GM12891 (cell line): Measurements from ENCODE around the gene OR5AN1.
"Not testable (repeated sequence)": the region's sequence is repeated elsewhere in the genome, so short reads cannot be mapped to it uniquely, and the experiment has no call there.

ENCODE experiments used
- DNase-seq: peaks from one replicate; pipeline ENCODE4 v3.0.0; 2011; ENCODE audit warnings: low spot score; ENCODE audit not compliant: insufficient read length
- FAIRE-seq: peaks from 2 replicates; lab custom pipeline; 2011; peaks lifted over from hg19 to GRCh38; lab: Jason Lieb, UNC
- PAX5 ChIP-seq: IDR thresholded peaks from 2 replicates; pipeline ENCODE4 v1.6.1; 2011; ENCODE audit warnings: low read length, moderate library complexity, mild to moderate bottlenecking; ENCODE audit not compliant: insufficient read depth, severe bottlenecking
- POLR2A ChIP-seq: IDR thresholded peaks from 2 replicates; pipeline ENCODE4 v1.6.1; 2011; ENCODE audit warnings: low read depth, low read length, control low read depth
- POLR2AphosphoS5 ChIP-seq: IDR thresholded peaks from 2 replicates; pipeline ENCODE4 v1.6.1; 2011; ENCODE audit warnings: low read depth, low read length, control low read depth
- POU2F2 ChIP-seq: IDR thresholded peaks from 2 replicates; pipeline ENCODE4 v1.6.1; 2011; ENCODE audit warnings: low read depth, mild to moderate bottlenecking, control low read depth, low read length, moderate library complexity
- SPI1 ChIP-seq: IDR thresholded peaks from 2 replicates; pipeline ENCODE4 v1.6.1; 2011; ENCODE audit warnings: low read depth, low read length, control low read depth
- TAF1 ChIP-seq: IDR thresholded peaks from 2 replicates; pipeline ENCODE4 v1.6.1; 2011; ENCODE audit warnings: low read depth, low read length, control low read depth

Gene OR5AN1

DNA sequence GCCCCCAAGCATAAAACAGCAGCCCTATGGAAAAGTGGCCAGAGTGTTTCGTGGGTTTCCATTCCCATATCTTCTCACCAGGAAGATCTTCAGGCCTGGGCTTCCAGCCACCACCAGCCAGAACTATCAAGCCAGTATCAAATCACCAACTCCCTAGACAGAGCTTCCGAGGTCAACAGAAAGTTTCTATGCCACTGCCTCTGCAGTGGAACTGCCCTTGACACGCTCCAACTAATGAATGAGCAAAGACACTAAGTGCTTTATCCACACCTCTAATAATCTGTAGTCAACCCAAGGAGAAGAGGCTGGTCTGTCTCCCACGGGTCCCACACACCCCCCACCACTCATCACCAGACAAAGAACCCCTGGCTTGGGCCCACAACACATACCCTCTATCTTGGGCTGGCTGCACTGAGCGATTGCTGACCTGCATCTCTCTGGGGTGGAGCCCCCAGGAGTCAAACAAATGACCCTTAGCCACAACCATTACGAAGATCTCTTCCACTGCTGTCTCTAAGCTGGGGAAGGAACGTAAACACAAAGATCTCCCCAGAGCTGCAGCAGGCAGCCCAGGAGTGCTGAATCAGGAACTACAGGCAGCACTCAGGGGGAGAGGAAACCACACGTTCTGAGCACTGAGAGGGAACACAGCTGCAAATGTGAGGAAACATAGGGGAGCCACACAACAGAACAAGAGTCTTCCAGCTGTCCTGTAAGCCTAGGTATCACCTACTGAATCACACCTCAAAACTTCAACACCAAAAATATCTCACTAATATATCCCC, 9.7 kb downstream of the OR5AN1 start:
- DNase-seq (no peak), FAIRE-seq (no peak)
- no peak for TF ChIP-seq SPI1
- TF ChIP-seq TAF1 = no peak
- no peak for TF ChIP-seq POLR2A
- TF ChIP-seq POU2F2 = no peak
- TF ChIP-seq PAX5 = no peak
- no peak for TF ChIP-seq POLR2AphosphoS5

DNA sequence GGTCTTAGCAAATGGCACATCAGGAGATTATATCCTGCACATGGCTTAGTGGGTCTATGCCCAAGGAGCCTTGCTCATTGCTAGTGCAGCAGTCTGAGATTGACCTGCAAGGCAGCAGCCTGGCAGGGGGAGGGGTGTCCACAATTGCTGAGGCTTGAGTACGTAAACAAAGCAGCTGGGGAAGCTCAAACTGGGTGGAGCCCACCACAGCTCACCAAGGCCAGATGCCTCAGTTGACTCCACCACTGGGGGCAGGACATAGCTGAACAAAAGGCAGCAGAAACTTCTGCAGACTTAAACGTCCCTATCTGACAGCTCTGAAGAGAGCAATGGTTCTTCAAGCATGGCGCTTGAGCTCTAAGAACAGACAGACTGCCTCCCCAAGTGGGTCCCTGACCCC, 13.6 kb downstream of the OR5AN1 start:
- DNase-seq, FAIRE-seq: not testable (repeated sequence)

DNA sequence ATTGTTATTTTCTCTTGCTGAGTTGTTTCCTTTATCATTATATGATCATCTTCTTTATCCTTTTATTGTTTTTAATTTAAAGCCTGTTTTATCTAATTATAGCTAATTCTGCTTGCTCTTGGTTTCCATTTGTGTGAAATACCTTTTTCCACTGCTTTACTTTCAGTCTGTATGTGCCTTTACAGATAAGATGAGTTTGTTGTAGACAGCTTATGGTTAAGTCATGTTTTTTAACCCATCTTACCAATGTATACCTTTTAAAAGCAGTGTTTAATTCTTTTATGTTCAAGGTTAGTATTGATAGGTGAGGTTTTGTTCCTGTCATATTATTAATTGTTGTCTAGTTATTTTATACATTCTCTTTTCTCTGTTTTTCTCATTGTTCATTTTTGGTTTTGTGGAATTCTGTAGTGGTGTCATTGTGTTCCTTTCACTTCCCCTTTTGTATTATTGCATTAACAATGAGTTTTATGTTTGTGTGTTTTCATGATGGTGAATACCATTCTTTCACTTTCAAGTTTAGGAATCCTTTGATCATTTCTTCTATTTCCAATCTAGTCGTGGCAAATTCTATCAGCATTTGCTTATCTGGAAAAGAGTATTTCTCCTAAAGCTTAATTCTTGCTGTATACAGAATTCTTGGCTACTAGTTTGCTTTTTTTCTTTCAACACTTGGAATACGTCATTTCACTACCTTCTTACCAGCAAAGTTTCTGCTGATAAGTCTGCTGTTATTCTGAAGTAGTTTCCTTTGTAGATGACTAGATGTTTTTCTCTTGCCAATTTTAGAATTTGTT, 21.8 kb downstream of the OR5AN1 start:
- peak; percentile 97 for TF ChIP-seq SPI1
- TF ChIP-seq TAF1 = no peak
- peak; percentile 71 for FAIRE-seq
- no peak for DNase-seq

DNA sequence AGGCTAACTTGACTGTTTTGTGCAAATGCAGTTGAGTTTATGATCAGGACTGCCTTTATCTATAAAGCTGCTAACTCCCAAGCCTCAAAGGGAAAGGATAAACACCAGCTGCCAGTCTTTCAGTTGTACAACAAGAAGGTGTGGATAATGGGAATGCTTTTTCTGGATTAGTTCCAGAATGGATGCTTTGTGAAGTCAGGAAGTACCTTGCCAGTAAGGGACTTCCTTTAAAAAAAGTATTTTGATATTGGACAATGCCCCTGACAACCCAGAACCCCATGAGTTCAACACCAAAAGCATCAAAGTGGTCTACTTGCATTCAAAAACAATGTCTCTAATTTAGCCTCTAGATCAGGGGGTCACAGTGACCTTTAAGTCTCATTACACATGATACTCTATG, 35.5 kb downstream of the OR5AN1 start:
- no peak for FAIRE-seq
- no peak for DNase-seq
- no peak for TF ChIP-seq POLR2A
- TF ChIP-seq SPI1 = no peak
- no peak for TF ChIP-seq POLR2AphosphoS5
- TF ChIP-seq PAX5 = no peak
- no peak for TF ChIP-seq TAF1
- TF ChIP-seq POU2F2 = no peak

DNA sequence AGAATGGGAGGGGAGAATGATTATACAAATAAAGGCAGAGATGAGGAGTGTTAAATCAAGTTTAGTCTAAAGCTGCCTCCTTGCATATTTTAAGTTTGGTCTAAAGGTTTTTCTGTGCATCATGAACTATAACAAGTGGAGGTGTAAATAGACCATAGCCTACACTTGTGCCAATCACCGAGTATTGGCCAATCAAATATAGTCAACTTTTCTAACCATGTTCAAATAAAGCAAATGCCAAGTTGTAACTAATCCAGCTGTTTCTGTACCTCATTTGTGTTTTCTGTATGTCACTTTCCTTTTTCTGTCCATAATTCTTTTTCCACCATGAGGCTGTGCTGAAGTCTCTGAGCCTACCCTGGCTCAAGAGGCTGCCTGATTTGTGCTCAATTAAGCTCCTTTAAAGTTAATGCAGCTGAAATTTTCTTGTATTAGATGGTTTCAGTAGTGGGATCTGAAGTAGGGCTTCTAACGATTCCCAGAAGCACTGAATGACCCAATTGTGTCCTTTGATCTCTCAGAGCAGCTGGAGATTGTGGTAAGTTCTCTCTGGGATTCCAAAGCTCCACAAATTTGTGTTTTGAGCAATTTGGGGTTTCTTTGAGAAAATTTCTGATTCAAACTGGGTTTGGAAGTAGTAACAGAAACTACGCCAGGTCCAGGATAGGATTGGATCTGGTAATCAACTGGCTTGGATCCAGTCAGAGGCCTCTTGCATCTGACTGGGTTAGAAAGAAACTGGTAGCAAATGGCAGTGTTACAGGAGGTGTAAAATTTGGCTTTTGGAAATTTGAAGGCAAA, 42.0 kb downstream of the OR5AN1 start:
- DNase-seq = no peak
- FAIRE-seq = no peak
- TF ChIP-seq PAX5 = no peak

DNA sequence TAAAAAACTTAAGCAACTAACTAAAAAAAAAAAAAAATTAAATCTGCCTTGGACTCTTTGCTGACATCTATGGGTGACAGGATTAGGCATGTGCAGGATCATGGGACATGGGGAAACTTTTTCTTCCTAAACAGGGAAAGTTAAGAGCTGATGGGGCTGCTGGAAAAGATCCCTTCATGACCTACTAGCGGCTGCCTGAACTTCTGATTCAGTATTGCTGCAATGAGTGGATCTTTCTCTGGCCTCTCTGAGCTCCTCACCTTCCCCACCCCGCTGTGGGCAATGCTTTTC, 42.5 kb downstream of the OR5AN1 start:
- no peak for TF ChIP-seq TAF1
- no peak for TF ChIP-seq POLR2A
- no peak for TF ChIP-seq POLR2AphosphoS5
- TF ChIP-seq PAX5 = no peak
- TF ChIP-seq SPI1 = no peak
- TF ChIP-seq POU2F2 = no peak
- DNase-seq (no peak), FAIRE-seq (no peak)

DNA sequence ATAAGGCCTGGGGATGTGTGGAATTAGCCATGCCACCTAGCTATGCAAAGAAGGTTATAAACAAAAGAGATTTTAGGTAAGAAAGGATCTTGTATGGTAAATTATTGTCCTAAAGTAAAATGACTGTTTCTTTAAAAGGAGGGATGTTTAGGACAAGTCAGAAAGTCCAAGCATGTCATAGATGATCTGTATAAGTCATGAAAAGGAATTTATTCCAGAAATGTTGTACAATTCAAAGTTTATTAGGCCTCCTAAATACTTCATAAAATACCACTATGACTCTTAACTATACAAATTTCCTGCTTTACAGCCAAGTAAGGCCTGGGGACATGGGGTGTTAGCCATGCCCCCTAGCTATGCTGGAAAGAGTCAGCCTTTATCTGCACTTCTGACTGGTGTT, 44.9 kb downstream of the OR5AN1 start:
- TF ChIP-seq SPI1 (no peak), PAX5 (no peak), POLR2A (no peak), POU2F2 (no peak), TAF1 (no peak), POLR2AphosphoS5 (no peak)
- DNase-seq = no peak
- no peak for FAIRE-seq

DNA sequence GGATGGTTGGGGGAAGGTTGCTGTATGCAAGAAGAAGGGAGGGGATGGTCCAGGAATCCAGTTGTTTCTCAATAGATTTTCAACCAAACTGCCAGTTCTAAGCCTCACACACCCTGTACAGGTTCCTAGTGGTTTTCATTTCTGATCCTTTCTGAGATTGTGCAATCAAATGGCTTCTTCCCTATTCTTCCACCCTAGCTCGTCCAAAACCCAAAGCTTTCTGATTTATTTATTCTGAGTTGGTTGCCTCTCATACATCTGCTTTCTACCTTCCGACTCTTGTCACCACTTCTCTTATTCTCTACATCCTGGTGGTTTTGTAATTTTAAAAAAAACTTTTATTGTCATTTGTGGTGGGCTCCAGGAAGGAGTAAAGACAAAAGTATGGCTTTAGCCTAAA, 55.0 kb downstream of the OR5AN1 start:
- FAIRE-seq = no peak
- TF ChIP-seq TAF1 = no peak
- no peak for TF ChIP-seq PAX5
- no peak for TF ChIP-seq POU2F2
- no peak for TF ChIP-seq POLR2A
- no peak for TF ChIP-seq SPI1
- TF ChIP-seq POLR2AphosphoS5 = no peak
- no peak for DNase-seq

DNA sequence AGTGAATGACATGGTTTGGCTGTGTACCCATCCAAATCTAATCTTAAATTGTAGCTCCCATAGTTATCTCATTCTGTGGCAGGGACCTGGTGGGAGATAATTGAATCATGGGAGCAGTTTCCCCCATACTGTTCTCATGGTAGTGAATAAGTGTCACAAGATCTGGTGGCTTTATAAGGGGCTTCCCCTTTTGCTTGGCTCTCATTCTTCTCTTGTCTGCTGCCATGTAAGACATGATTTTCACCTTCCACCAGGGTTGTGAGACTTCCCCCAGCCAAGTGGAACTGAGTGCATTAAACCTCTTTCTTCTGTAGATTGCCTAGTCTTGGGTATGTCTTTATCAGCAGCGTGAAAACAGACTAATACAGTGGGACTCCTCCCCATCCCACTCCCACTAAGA, 56.4 kb downstream of the OR5AN1 start:
- DNase-seq (no peak), FAIRE-seq (no peak)
- TF ChIP-seq POLR2A (no peak), PAX5 (no peak), SPI1 (no peak), POLR2AphosphoS5 (no peak), TAF1 (no peak), POU2F2 (no peak)

DNA sequence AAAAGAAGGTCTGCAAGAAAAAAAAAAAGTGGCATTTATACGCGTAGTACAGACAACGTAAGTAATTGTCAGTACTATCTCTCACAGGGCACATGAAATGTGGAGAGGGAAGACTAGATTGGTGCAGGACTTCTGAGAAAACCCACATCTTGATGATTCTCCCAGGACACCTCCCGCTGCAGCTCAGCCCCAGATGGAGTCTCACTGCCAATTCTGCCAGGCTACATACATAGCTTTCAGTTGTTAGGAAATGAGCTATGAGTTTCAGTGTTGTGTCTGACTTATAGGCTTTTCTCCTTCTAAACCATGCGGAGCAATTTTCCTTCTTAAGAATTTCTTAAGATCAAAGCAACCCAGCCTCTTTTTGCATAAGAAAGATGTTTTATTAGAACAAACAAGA, 57.9 kb downstream of the OR5AN1 start:
- DNase-seq = no peak
- TF ChIP-seq SPI1 (no peak), POLR2AphosphoS5 (no peak), PAX5 (no peak), TAF1 (no peak), POLR2A (no peak), POU2F2 (no peak)
- FAIRE-seq = no peak
